NCI-H345 treated with DMSO at 0.1 percent for 48 hours (cell line): ENCODE measurements around the gene PRUNE1.
A peak's percentile ranks its signal among the peaks of the same experiment; 100 is the strongest.

Experiments used
- DNase-seq: peaks from one replicate; lab custom pipeline; 2025; ENCODE audit not compliant: unreplicated experiment; lab: John Stamatoyannopoulos, UW

The PRUNE1 gene

GRCh38 chr1:151049458-151049857 lies 41.2 kb downstream of the PRUNE1 start:
- no peak for DNase-seq

- no peak for DNase-seq
Observed at GRCh38 chr1:151050051-151050688, 41.9 kb downstream of the PRUNE1 start.

GRCh38 chr1:151051356-151052009 lies 43.2 kb downstream of the PRUNE1 start:
- no peak for DNase-seq

GRCh38 chr1:151054971-151055547 lies 46.8 kb downstream of the PRUNE1 start:
- DNase-seq = no peak

GRCh38 chr1:151055581-151055980 lies 47.3 kb downstream of the PRUNE1 start:
- no peak for DNase-seq

- DNase-seq = no peak
Observed at GRCh38 chr1:151056149-151056548, 47.9 kb downstream of the PRUNE1 start.

GRCh38 chr1:151058692-151059091 lies 50.4 kb downstream of the PRUNE1 start:
- peak; percentile 67 for DNase-seq

GRCh38 chr1:151059109-151060006 lies 51.1 kb downstream of the PRUNE1 start, which contains the start of gene CDC42SE1:
Gene CDC42SE1 (minus strand): TSS chr1:151059622. CDS start chr1:151055730, 3,892 bp downstream.
- DNase-seq = peak; percentile 94

- peak; percentile 95 for DNase-seq
Observed at GRCh38 chr1:151060007-151060656, 51.9 kb downstream of the PRUNE1 start, which contains the start of gene MLLT11. Gene MLLT11 (plus strand): TSS chr1:151060397. CDS start chr1:151067225, 6,828 bp downstream.

GRCh38 chr1:151060657-151061421 lies 52.6 kb downstream of the PRUNE1 start:
- peak; percentile 58 for DNase-seq

- no peak for DNase-seq
Observed at GRCh38 chr1:151061704-151062103, 53.5 kb downstream of the PRUNE1 start.

- DNase-seq = no peak
Observed at GRCh38 chr1:151062741-151063371, 54.6 kb downstream of the PRUNE1 start.

GRCh38 chr1:151065089-151065645 lies 56.9 kb downstream of the PRUNE1 start:
- DNase-seq = no peak

- DNase-seq = no peak
Observed at GRCh38 chr1:151067185-151067584, 58.9 kb downstream of the PRUNE1 start.

GRCh38 chr1:151069103-151069486 lies 60.8 kb downstream of the PRUNE1 start:
- peak; percentile 99 for DNase-seq

- DNase-seq = peak; percentile 99
Observed at GRCh38 chr1:151070474-151071276, 62.4 kb downstream of the PRUNE1 start, which contains the start of gene GABPB2. Gene GABPB2 (plus strand): TSS chr1:151070761. CDS start chr1:151088190, 17,429 bp downstream.

GRCh38 chr1:151072224-151072623 lies 64.0 kb downstream of the PRUNE1 start:
- no peak for DNase-seq
